HG02943 (cell line): Measurements from ENCODE around the gene BMP7.
"Not testable (repeated sequence)": the region's sequence is repeated elsewhere in the genome, so short reads cannot be mapped to it uniquely, and the experiment has no call there.

Experiments used
- ATAC-seq: cut with Tn5 transposase; IDR thresholded peaks from one replicate; pipeline ENCODE4 v1.9.1; 2021; ENCODE audit warnings: mild to moderate bottlenecking, low read depth, moderate library complexity; ENCODE audit not compliant: unreplicated experiment

BMP7 gene

DNA sequence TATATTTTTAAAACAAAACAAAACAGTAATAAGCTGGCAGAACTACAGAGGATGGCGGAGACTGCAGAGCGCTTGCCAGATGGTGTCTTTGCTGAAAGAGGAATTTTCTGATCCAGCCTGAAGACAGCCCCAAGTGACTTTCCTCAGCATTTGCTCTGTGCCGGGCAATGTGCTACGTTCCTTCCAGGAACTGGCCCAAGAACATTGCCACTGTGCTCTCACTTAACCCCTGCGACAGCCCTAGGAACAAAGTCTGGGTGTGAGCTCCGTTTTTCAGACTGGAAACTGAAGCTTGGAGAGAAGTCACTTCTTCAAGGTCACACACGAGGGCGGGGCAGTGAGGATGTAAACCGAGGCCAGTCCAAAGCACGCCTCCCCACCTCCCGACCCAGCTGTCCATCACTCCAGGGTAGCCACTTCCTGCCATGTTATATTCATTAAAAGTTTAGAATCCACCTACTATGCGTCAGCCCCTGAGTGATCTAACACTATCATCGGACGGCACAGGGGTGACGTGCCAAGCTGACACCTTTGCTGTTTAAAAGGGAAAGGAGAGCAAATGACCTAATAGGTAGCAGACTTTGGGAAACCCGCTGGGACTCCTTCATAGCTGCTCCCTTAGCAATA lies 22.3 kb upstream of the BMP7 start:
- ATAC-seq: no peak

DNA sequence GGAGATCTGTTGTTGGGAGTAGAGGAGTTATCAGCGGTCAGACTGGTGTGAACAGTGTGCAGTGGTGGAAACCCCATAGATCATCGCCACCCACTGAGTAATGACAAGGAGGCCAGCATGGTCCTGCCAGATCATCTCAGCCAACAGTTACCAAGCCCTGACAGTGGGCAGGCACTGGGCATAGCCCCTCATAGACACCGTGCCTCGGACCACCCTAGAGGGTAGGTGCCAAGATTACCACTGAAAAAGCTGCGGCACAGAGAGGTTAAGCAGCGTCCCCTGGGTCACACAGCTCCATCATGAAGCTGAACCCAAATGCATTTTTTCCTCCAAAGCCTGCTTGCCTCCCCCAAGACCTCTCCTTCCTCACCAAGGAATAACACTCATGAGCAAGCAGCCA lies 21.5 kb upstream of the BMP7 start:
- no peak for ATAC-seq

DNA sequence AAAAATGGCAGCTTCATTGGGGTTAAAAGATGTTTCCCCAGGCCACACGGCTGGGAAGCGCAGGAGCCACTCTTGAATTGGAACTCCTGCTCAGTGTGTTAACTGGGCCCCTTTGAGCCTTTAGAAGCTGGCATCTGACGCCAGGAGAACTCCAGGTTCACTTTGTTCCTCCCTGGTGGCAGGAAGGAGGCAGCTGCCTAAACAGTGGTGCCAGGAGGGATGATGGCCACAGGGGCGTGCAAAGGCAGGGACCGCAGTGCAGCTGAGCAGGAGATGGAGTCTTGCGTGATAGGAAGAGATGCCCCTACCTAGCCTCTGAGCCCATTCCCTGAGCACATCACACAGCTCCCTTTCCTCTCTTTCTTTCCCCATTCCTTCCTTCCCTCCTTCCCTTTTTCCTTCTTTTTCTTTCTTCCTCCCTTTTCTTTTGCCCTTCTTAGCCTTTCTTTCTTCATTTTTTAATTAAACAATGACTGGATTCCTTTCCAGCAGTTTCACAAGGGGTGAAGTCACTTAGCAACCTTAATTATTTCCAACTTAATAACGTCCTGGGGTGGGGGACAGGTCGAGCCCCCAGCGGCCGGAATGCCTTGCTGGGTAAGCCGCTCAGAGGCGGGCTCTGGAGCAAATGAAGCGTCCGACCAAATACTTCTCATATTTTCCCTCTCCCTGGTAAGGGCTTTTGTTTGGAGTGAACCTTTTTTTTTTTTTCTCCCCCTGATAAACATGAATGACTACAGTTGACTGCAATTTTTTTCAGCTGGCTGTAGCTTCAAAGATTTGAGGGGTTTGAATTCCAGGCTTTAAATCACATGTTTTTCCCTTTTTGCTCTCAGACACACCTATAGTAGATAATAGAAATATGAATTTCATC lies 20.8 kb upstream of the BMP7 start:
- no peak for ATAC-seq

GRCh38 chr20:57283860-57284259 lies 17.4 kb upstream of the BMP7 start:
- ATAC-seq: no peak

- ATAC-seq: no peak
These were observed 16.4 kb upstream of the BMP7 start for GRCh38 chr20:57282670-57283361.

- ATAC-seq: no peak
These were observed 15.5 kb upstream of the BMP7 start for GRCh38 chr20:57281900-57282299.

DNA sequence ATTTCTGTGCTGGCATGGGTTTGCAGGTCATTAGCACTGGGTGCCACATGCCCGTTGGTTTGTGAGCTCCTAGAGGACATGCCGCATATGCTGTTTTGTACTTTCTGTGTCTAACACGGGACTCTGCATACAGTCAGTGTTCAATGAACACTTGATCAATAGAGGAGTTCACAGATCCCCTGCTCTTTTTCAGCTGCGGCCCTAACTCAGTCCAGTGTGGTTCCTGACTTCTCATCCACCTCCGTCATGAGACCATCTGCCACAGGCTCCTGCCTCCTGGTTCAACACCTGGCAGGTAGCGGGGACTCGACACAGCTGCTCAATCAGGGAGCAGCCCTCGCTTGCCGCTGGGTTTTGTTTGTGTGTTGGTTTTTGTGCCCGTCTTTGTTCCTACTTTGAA lies 13.8 kb upstream of the BMP7 start:
- ATAC-seq: no peak

DNA sequence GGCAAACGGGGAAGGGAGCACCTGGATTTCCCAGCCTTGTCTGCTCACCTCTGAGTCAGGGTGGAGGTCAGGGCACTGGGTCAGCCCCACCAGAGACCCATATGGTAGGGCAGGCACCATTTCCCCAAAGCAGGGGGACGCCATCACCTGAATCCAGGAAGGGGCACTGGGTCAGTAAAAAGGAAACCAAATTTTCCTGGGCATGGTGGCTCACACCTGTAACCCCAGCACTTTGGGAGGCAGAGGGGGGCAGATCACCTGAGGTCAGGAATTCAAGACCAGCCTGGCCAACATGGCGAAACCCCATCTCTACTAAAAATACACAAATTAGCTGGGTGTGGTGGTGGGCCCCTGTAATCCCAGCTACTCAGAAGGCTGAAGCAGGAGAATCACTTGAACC lies 13.1 kb upstream of the BMP7 start:
- not testable (repeated sequence) for ATAC-seq

DNA sequence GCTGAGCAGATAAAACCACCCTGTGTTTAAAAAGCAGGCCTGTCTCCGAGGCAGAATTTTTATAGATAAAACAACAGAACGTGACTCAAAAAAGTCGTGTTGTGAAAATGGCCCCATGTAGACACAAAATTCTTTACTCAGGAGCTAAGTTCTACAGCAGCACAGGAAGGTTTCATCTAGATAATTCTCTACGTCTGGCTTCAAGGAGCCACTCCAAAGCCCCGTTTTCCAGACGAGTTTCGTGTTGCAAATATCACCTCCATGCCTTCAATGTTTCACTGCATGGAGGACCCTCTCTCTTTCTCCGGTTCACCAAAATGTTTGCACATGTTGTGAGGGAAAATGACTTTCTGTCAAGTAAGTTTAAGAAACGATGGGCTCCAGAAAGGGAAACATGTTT lies 12.0 kb upstream of the BMP7 start:
- no peak for ATAC-seq

DNA sequence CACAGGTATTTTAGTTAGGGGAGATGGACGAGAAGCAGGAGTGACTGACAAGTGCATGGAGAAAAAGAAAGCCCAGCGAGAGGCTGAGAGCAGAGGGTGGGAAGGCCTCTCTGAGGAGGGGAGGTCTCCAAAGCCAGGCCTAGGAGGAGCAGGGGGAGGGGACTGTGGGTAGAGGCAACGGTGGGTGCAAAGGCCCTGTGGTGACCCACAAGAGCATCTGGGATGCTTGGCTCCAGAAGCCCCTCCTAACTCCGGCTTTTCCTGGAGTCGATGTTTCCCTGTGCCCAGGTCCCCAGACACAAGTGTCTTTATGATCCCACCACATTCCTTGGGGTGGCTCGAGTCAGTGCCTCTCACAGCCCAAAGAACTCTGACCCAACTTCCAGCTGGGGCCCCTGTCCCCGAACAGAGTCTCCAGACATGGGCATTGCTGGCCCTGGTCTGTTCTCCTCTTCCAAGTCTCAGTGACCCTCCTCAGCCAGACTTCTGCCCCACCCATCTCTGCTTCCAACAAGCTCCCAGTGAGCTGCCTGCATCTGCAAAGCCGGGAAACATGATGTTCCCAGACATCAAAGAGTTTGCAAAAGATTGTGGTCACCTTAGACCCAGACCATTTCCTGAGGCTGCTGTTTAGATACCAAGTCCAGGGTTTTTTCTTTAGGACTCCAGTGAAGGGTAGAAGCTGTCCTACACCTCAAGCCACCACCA lies 11.1 kb upstream of the BMP7 start:
- no peak for ATAC-seq

- no peak for ATAC-seq
These were observed 9.8 kb upstream of the BMP7 start for GRCh38 chr20:57276221-57276620.

DNA sequence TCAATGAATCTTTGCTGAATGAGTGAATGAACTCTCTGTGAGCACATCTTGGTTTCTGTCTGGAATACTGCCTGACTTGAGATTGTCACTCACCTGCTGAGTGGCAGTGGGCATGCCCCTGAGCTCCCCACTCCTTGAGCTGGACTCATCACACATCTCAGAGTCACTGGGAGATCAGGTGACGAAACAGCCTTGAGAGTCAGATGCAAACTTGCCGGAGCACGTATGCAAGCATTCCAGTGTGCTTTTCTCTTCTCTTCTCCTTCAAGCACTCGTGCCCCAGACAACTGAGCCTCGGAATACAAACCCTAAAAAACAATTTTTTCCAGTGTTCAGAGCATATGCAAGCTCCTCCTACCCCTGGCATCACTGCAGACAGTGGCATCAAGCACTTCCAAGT lies 9.4 kb upstream of the BMP7 start:
- ATAC-seq: no peak

DNA sequence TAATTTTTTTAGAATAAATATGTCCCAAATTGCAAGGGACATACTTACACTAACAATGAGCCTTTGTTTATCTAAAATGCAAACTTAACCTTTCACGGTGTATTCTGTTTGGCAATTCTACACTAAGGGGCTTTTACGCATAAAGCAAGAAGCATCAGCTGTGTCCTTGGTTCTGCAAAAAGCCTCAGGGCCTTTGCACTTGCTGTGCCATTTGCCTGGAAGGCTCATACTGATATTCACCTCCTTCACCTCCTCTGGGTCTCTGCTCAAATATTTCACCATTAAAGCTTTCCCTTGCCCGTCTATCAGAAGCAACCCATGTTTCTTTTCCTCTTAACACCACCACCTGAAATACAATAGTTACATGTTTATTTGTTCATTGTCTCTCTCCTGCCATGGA lies 8.9 kb upstream of the BMP7 start:
- no peak for ATAC-seq

- no peak for ATAC-seq
These were observed 8.4 kb upstream of the BMP7 start for GRCh38 chr20:57274846-57275245.

DNA sequence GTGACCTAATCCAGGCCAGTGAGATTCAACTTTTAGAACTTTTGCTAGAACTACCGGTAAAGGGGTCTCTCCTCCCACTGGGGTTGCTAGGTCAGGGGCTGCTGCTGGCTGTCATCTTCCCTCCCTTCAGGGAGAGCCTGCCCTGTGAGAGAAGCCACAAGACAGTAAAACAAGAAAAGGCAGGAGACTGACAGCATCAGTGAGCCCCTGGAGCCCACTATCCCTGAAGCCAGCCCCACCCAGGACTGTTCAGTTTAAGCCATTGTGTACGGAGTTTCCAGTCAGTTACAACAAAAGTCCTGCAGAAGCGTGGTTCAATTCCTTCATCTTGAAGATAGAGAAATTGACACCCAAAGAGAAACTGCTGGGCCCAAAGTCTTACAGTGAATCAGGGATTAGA lies 7.9 kb upstream of the BMP7 start:
- ATAC-seq: no peak

DNA sequence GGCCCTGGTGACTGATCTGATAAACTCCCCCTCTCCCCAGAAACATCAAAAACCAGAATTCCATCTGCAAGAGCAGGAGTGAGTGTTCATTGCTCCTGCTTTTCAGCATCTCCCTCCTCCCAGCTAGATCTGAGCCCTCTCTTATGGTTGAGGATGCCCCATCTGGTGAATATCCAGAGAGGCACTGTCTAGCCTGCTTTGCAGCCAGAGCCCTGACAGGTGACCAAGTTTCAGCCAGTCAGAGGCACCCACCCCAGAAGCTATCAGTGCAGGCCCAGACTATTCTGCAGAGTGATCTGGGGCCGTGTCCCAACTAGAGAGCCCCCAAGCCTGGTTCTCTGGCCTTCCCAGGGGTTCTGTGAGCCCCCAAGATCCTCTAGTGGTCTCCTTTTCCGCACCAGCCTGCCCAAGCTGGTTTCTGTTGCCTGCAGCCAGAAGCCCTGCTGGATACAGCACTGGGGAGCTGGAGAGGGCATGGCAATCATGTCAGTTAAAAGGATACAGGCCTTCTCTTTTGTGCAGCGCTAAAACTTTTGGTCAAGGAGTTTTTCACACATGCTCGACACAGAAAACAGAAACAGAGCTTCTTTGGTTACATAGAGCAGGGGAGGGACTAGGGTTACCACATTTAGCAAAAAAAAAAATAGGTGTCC lies 6.6 kb upstream of the BMP7 start:
- no peak for ATAC-seq

- no peak for ATAC-seq
These were observed 4.0 kb upstream of the BMP7 start for GRCh38 chr20:57270204-57270984.

DNA sequence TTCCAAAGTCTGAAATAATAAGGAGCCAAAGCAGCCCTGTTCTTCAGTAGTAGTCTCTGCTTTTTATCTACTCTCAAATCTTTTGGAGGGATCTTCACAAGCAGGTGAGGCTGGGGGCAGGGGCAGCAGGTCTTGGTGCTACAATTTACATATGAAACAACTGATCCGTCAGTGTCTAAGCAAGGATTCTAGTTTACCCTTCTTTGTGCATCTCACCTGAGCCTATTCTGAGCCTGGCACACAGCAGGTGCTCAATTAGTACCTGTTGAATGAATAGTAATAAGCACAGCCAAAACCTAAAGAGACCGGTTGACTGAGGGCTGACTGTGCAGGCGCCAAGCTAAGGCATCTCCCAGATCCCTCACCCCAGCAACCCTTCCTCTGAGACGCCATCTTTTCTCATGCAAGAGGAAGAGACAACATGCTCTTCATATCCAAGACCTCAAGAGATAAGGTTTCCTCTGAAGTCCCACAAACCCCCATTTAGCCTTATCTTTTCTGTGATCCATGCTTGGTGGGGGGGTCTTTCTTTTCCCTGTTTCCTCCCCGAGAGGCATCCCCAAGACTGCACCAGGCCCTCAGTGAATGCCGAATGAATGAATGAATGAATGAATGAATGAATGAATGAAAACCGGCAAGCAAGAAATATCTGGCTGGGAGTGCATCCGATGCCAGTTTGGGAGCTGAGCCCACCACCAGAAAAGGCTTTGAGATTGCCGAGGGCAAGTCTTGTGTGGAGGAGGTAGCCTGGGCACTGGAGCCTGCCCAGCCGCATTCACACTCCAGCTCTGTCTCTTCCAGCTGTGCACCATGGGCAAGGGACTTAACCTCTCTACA lies 2.9 kb upstream of the BMP7 start:
- no peak for ATAC-seq
